Activated naive CD4-positive, alpha-beta T cell treated with anti-CD3 and anti-CD28 coated beads, Interleukin-2, amount 50 U/mL, for 72 hours (primary cell): ENCODE data around the gene ZNF431. TPM values are rescaled to one million over a fixed set of nuclear protein-coding genes. Genes with fewer than 3 reads are reported as not detected.
"Not testable (repeated sequence)": the region's sequence is repeated elsewhere in the genome, so short reads cannot be mapped to it uniquely, and the experiment has no call there.

ENCODE experiments used
- ATAC-seq, 2 donors: fragments of 150-1000 bp; cut with Tn5 transposase; 2 replicates each; pipeline ENCODE4 v1.10.0; 2021; ENCODE audit warnings: mild to moderate bottlenecking in 2 of 2, moderate library complexity in 2 of 2
- DNase-seq, 2 donors: peaks; one replicate each; pipeline ENCODE4 v3.0.0; 2021 to 2022; ENCODE audit warnings: low spot score in 2 of 2
- H3K27ac Mint-ChIP-seq, 2 donors: one replicate each; pipeline ENCODE4 v1.8.0; 2022; ENCODE audit warnings: mild to moderate bottlenecking in 2 of 2, mixed read lengths in 2 of 2
- H3K36me3 Mint-ChIP-seq, 2 donors: one replicate each; pipeline ENCODE4 v1.8.0; 2022; ENCODE audit warnings: mixed read lengths in 2 of 2
- H3K9me3 Mint-ChIP-seq, 2 donors: one replicate each; pipeline ENCODE4 v1.8.0; 2022; ENCODE audit warnings: mixed read lengths in 2 of 2
- total RNA-seq, 2 donors: library from RNA; stranded (reverse); gene quantifications; one replicate each; pipeline ENCODE4 v1.2.3, GENCODE V29; 2022

Gene ZNF431
- total RNA-seq, 2 donors from 2014 or later, result 21.3 to 26.0 TPM

GRCh38 chr19:21229938-21230337 is 88.1 kb downstream of the ZNF431 start:
- DNase-seq, H3K27ac Mint-ChIP-seq, ATAC-seq: not testable (repeated sequence)
- Mint-ChIP-seq H3K9me3 (peaks cover 20 to 26% of the 10 kb centered on the region in 2 donors), H3K36me3 (peaks cover 29% of the 10 kb centered on the region in 2 donors)

DNA sequence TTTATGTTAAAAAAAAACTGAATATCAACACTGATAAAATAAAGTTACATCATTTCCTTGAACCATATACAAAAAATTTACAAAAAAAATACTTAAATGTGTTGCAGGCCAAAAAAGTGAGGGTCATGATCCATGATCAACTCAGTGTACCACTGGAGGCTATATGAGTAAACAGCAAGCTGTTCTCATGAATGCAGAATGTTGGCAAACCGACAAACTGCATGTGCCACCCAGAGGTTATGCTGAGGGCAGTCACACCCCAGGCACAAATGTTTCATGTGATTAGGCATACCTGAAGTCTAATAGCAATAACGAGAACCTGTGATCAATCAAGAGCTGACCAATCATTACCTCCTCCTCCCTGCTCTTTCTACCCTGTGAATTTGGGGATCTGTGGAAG is 91.9 kb downstream of the ZNF431 start:
- H3K27ac Mint-ChIP-seq, result no peak overlapping the region
- peaks cover 24 to 25% of the 10 kb centered on the region in 2 donors for H3K36me3 Mint-ChIP-seq
- DNase-seq (no peak), ATAC-seq (no peak)
- H3K9me3 Mint-ChIP-seq, result peaks cover 21 to 22% of the 10 kb centered on the region in 2 donors

- not testable (repeated sequence) for H3K36me3 Mint-ChIP-seq, ATAC-seq, H3K27ac Mint-ChIP-seq, H3K9me3 Mint-ChIP-seq, DNase-seq
Observed at GRCh38 chr19:21236751-21237150, 94.9 kb downstream of the ZNF431 start.

DNA sequence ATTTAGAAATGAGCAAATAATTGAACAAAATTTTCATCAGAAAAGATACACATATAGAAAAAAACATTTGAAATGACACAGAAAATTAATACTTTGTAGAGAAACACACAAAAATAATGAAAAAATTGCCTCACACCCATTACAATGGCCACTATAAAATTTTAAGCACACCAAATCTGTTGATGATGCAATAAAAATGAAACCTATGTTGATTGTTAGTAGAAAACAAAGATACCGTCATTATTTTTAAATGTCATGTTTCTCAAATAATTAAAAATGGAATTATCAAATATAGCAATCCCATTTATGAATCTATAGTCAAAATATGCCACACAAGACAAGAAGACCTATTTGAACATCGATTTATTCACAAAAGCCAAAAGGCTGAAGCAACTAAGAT is 96.8 kb downstream of the ZNF431 start:
- H3K36me3 Mint-ChIP-seq, result no peaks in the 10 kb centered on the region
- no peak for DNase-seq
- no peak for ATAC-seq
- peaks cover 0 to 5% of the 10 kb centered on the region in 2 donors for H3K9me3 Mint-ChIP-seq
- no peak overlapping the region for H3K27ac Mint-ChIP-seq

Other genes with a start within 250 kb of the ZNF431 start
- 10 to 100 TPM; 10.6 to 16.4 TPM for gene ZNF85, start 218.8 kb upstream of the ZNF431 start, total RNA-seq
- gene ZNF430, start 121.4 kb upstream of the ZNF431 start, total RNA-seq, result 10 to 100 TPM; 23.3 to 23.6 TPM
- gene ZNF714, start 59.8 kb upstream of the ZNF431 start, total RNA-seq, result 10 to 100 TPM; 19.0 to 31.0 TPM
- 10 to 100 TPM in 1 of 2 donors, 1 to 10 TPM in 1; 9.8 to 12.2 TPM for gene ZNF708, start 187.4 kb downstream of the ZNF431 start, total RNA-seq
- gene ZNF738, start 217.0 kb downstream of the ZNF431 start, total RNA-seq, result 10 to 100 TPM; 12.4 to 15.5 TPM